IMR-90 (cell line): ENCODE data around the gene FHL2. TPM values are rescaled to one million over a fixed set of nuclear protein-coding genes. Genes with fewer than 3 reads are reported as not detected.

Source experiments
- ATAC-seq: fragments of 200-7000 bp; cut with Tn5 transposase; 2 replicates; pipeline ENCODE4 v1.9.1; 2020; ENCODE audit warnings: low read depth, mild to moderate bottlenecking, moderate library complexity
- BruUV-seq: library from RNA; stranded (reverse); fragments of 400-500 nt; replicated peaks from 2 replicates; lab custom pipeline; 2021; lab: Mats Ljungman, UMichigan
- CTCF ChIA-PET: fragments of 300-600 bp; formaldehyde crosslinking; extraction: SDS; loops from one replicate; lab custom pipeline; 2021; ENCODE audit warnings: antibody characterized with exemption; lab: Yijun Ruan, JAX
- POLR2A ChIA-PET: fragments of 300-600 bp; sonication (Branson Sonifier 250); formaldehyde crosslinking; loops from one replicate; lab custom pipeline; 2022; ENCODE audit warnings: antibody characterized with exemption; ENCODE audit not compliant: unreplicated experiment; lab: Charles Lee
- DNase-seq: peaks from one replicate; pipeline ENCODE4 v3.0.0; 2013
- H2AFZ ChIP-seq: replicated peaks from 2 replicates; pipeline ENCODE3; 2013; ENCODE audit warnings: low read length, mild to moderate bottlenecking; ENCODE audit not compliant: poor library complexity
- H2AK5ac ChIP-seq: 2 replicates; pipeline ENCODE4 v1.6.1; 2013; ENCODE audit warnings: low read depth, low read length, inconsistent platforms
- H2AK9ac ChIP-seq: replicated peaks from 2 replicates; pipeline ENCODE3; 2013; ENCODE audit warnings: mild to moderate bottlenecking, low read depth, low read length, moderate library complexity; ENCODE audit not compliant: poor library complexity
- H2BK120ac ChIP-seq: 2 replicates; pipeline ENCODE4 v1.6.1; 2013; ENCODE audit warnings: low read depth, low read length, inconsistent platforms
- H2BK15ac ChIP-seq: 3 replicates; pipeline ENCODE4 v1.6.1; 2013; ENCODE audit warnings: low read depth, low read length, inconsistent platforms
- H2BK20ac ChIP-seq: 2 replicates; pipeline ENCODE4 v1.6.1; 2013; ENCODE audit warnings: low read depth, mild to moderate bottlenecking, inconsistent platforms, low read length, moderate library complexity
- H2BK5ac ChIP-seq: 2 replicates; pipeline ENCODE4 v1.6.1; 2013; ENCODE audit warnings: mild to moderate bottlenecking, low read depth, low read length, inconsistent platforms; ENCODE audit not compliant: poor library complexity, severe bottlenecking
- H3K14ac ChIP-seq: replicated peaks from 2 replicates; pipeline ENCODE4 v1.6.1; 2013; ENCODE audit warnings: low read depth, low read length, inconsistent platforms
- H3K18ac ChIP-seq: 2 replicates; pipeline ENCODE4 v1.6.1; 2013; ENCODE audit warnings: low read depth, low read length, control low read depth
- H3K23ac ChIP-seq: 2 replicates; pipeline ENCODE4 v1.6.1; 2013; ENCODE audit warnings: low read depth, low read length, inconsistent platforms
- H3K27ac ChIP-seq: 2 replicates; pipeline ENCODE4 v1.5.1; 2013; ENCODE audit warnings: mild to moderate bottlenecking, control low read depth, low read length; ENCODE audit not compliant: insufficient read depth
- H3K27me3 ChIP-seq: 2 replicates; pipeline ENCODE4 v1.6.1; 2013; ENCODE audit warnings: low read length; ENCODE audit not compliant: control insufficient read depth, insufficient read depth
- H3K36me3 ChIP-seq: 2 replicates; pipeline ENCODE4 v1.6.1; 2013; ENCODE audit warnings: low read length, mixed read lengths; ENCODE audit not compliant: control insufficient read depth, insufficient read depth
- H3K4ac ChIP-seq: 2 replicates; pipeline ENCODE4 v1.6.1; 2013; ENCODE audit warnings: low read depth, low read length, inconsistent platforms
- H3K4me1 ChIP-seq: 2 replicates; pipeline ENCODE4 v1.6.1; 2013; ENCODE audit warnings: low read length, mixed read lengths; ENCODE audit not compliant: control insufficient read depth, insufficient read depth
- H3K4me2 ChIP-seq: 2 replicates; pipeline ENCODE4 v1.6.1; 2013; ENCODE audit warnings: low read depth, mild to moderate bottlenecking, control low read depth, low read length, moderate library complexity
- H3K4me3 ChIP-seq: 2 replicates; pipeline ENCODE4 v1.5.1; 2013; ENCODE audit warnings: low read depth, mild to moderate bottlenecking, control low read depth, low read length, moderate library complexity; ENCODE audit not compliant: insufficient read depth
- H3K56ac ChIP-seq: 2 replicates; pipeline ENCODE4 v1.6.1; 2013; ENCODE audit warnings: low read length, inconsistent platforms; ENCODE audit not compliant: insufficient read depth; ENCODE audit errors: extremely low read depth
- H3K79me1 ChIP-seq, 2 experiments: 2 replicates each; pipeline ENCODE4 v1.6.1; 2013; ENCODE audit warnings: low read length in 2 of 2, inconsistent platforms in 1 of 2, low read depth in 1 of 2
- H3K9ac ChIP-seq: 2 replicates; pipeline ENCODE4 v1.6.1; 2013; ENCODE audit warnings: low read depth, low read length, control low read depth
- H3K9me1 ChIP-seq: 2 replicates; pipeline ENCODE4 v1.6.1; 2013; ENCODE audit warnings: low read length, inconsistent platforms; ENCODE audit not compliant: insufficient read depth
- H3K9me3 ChIP-seq: 2 replicates; pipeline ENCODE4 v1.6.1; 2013; ENCODE audit warnings: low read length; ENCODE audit not compliant: control insufficient read depth, insufficient read depth
- H4K20me1 ChIP-seq: 2 replicates; pipeline ENCODE4 v1.6.1; 2013; ENCODE audit warnings: low read length, inconsistent platforms; ENCODE audit not compliant: insufficient read depth
- H4K5ac ChIP-seq: 2 replicates; pipeline ENCODE4 v1.6.1; 2013; ENCODE audit warnings: mild to moderate bottlenecking, low read depth, low read length, control low read depth
- H4K8ac ChIP-seq, 2 experiments: 2 replicates each; pipeline ENCODE4 v1.6.1; 2013; ENCODE audit warnings: low read depth in 2 of 2, low read length in 2 of 2, control low read depth in 1 of 2, inconsistent platforms in 1 of 2
- H4K91ac ChIP-seq: 2 replicates; pipeline ENCODE4 v1.6.1; 2013; ENCODE audit warnings: low read depth, low read length, inconsistent platforms; ENCODE audit not compliant: insufficient read depth
- CEBPB ChIP-seq: IDR thresholded peaks from 2 replicates; pipeline ENCODE4 v1.6.1; 2012; ENCODE audit warnings: low read depth, low read length, improper control_type of control experiment
- CHD1 ChIP-seq: IDR thresholded peaks from 2 replicates; pipeline ENCODE4 v1.6.1; 2012; ENCODE audit warnings: low read depth, low read length, improper control_type of control experiment
- MAFK ChIP-seq: IDR thresholded peaks from 2 replicates; pipeline ENCODE4 v1.6.1; 2012; ENCODE audit warnings: low read depth, low read length, improper control_type of control experiment
- MAZ ChIP-seq: IDR thresholded peaks from 2 replicates; pipeline ENCODE4 v1.6.1; 2012; ENCODE audit warnings: low read depth, mild to moderate bottlenecking, low read length, improper control_type of control experiment, moderate library complexity, borderline replicate concordance
- MXI1 ChIP-seq: IDR thresholded peaks from 2 replicates; pipeline ENCODE4 v1.6.1; 2012; ENCODE audit warnings: low read depth, mild to moderate bottlenecking, low read length, moderate library complexity, borderline replicate concordance
- NFE2L2 ChIP-seq: fragments of 150-350 bp; IDR thresholded peaks from 2 replicates; pipeline ENCODE4 v1.6.1; 2016; ENCODE audit warnings: low read depth, mild to moderate bottlenecking, low read length
- RAD21 ChIP-seq: IDR thresholded peaks from 2 replicates; pipeline ENCODE4 v1.6.1; 2012; ENCODE audit warnings: low read length, improper control_type of control experiment
- RCOR1 ChIP-seq: IDR thresholded peaks from 2 replicates; pipeline ENCODE4 v1.6.1; 2012; ENCODE audit warnings: mild to moderate bottlenecking, low read length, improper control_type of control experiment; ENCODE audit not compliant: insufficient replicate concordance
- RFX5 ChIP-seq: IDR thresholded peaks from 2 replicates; pipeline ENCODE4 v1.8.0; 2012; ENCODE audit warnings: low read depth, mild to moderate bottlenecking, low read length, moderate library complexity
- WGBS, 2 experiments: methylation state at CpG; one replicate each; pipeline versions ENCODE4 v1.1.5 to v1.1.7; 2013; ENCODE audit warnings: missing lambda C conversion rate in 2 of 2; ENCODE audit not compliant: insufficient read length in 1 of 2; ENCODE audit errors: extremely low coverage in 2 of 2; 5-methylcytosine and 5-hydroxymethylcytosine counted together
- dilution Hi-C: fragments of 300-500 bp; cut with HindIII; formaldehyde crosslinking; loops from one replicate; pipeline ENCODE4 v1.14.3; 2018; ENCODE audit warnings: low sequenced_read_pairs; ENCODE audit not compliant: unreplicated experiment
- in situ Hi-C: fragments of 300-500 bp; cut with MboI; formaldehyde crosslinking; loops from 3 replicates; pipeline ENCODE4 v1.14.3; 2019; ENCODE audit warnings: low sequenced_read_pairs, inconsistent platforms, mixed read lengths
- intact Hi-C: fragments of 100-400 bp; cut with micrococcal nuclease; formaldehyde crosslinking; loops from 2 replicates; pipeline ENCODE4 v1.10.0; 2022
- polyA plus RNA-seq, 3 experiments: library from polyadenylated mRNA; depleted of rRNA; stranded (reverse); fragments of >200 nt; gene quantifications; 2 replicates each; pipeline ENCODE4 v1.2.3, GENCODE V29; 2012; ENCODE audit warnings: low replicate concordance in 1 of 3
- total RNA-seq: library from RNA; depleted of rRNA; stranded (reverse); fragments of >200 nt; gene quantifications from 2 replicates; pipeline ENCODE4 v1.2.3, GENCODE V29; 2012
- TF ChIP-seq, protein P1 (sequence below): fragments of 150-350 bp; IDR thresholded peaks from 2 replicates; pipeline ENCODE4 v1.6.1; 2016; ENCODE audit warnings: low read depth, mild to moderate bottlenecking, low read length, moderate library complexity, borderline replicate concordance

Gene FHL2
- total and polyA plus RNA-seq, 2 of the 4 experiments (the other 2 are of a cell fraction), result 464 to 550 TPM

DNA sequence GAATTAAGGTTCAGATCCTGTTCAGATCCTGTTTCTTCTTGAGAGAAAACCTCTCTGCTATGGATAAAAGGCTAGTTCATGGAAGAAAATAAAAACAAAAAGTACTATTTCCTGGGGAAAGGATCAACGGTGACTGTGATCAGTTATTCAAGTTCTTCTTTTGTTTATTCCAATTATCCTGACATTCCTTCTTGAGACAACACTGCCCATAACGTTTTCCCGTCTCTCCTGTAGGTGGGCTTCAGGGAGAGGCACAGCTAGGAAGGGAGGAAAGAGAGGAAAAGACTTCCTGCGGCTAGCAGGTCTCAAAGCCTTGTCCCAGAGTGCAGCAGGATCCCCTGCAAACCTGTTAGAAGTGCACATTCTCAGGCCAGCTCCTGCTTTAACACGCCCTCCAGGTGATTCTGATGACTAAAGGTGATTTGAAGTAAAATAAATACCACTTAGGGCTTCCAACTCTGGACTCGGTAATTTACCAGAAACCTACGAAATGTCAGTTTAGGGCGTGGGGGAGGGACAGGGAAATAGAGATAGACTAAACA lies 4.5 kb upstream of the FHL2 start:
- Histone ChIP-seq H3K4me2 (peak overlapping the region; percentile 11; the same call in 1 of the 2 replicates), H3K9ac (peak overlapping the region; percentile 43), H3K23ac (peak overlapping the region; percentile 93), H2BK120ac (peak overlapping the region; percentile 96), H3K56ac (peak overlapping the region; percentile 47), H3K36me3 (no peaks in the 10 kb centered on the region), H3K9me1 (peaks cover 9% of the 10 kb centered on the region; the same call in 1 of the 2 replicates), H3K14ac (peak overlapping the region; percentile 53), H2BK15ac (peak overlapping the region; percentile 89), H3K18ac (peak overlapping the region; percentile 86), H3K9me3 (no peaks in the 10 kb centered on the region), H3K4me1 (peaks cover 22% of the 10 kb centered on the region), H2BK5ac (peak overlapping the region; percentile 98), H2AFZ (peak overlapping the region; percentile 33), H4K91ac (peak overlapping the region; percentile 87), H4K8ac (peak overlapping the region; percentile 72 to 87), H2AK9ac (no peak overlapping the region), H3K27ac (peak overlapping the region; percentile 75), H3K79me1 (peaks cover 12 to 17% of the 10 kb centered on the region in 2 experiments), H3K4ac (peak overlapping the region; percentile 99), H4K20me1 (no peaks in the 10 kb centered on the region), H4K5ac (peak overlapping the region; percentile 86), H2BK20ac (peak overlapping the region; percentile 98), H3K4me3 (no peak overlapping the region), H2AK5ac (peak overlapping the region; percentile 94), H3K27me3 (no peaks in the 10 kb centered on the region)
- intact Hi-C loops, result no loop called here
- dilution Hi-C loops, result no loop called here
- TF ChIP-seq MXI1 (no peak), RAD21 (no peak), NFE2L2 (no peak), CHD1 (no peak), MAZ (no peak), CEBPB (no peak), RCOR1 (no peak), RFX5 (no peak), MAFK (no peak)
- TF ChIP-seq, protein P1, sequence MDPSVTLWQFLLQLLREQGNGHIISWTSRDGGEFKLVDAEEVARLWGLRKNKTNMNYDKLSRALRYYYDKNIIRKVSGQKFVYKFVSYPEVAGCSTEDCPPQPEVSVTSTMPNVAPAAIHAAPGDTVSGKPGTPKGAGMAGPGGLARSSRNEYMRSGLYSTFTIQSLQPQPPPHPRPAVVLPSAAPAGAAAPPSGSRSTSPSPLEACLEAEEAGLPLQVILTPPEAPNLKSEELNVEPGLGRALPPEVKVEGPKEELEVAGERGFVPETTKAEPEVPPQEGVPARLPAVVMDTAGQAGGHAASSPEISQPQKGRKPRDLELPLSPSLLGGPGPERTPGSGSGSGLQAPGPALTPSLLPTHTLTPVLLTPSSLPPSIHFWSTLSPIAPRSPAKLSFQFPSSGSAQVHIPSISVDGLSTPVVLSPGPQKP, result no peak
- in situ Hi-C loops, result no loop called here
- no TSS peak for BruUV-seq
- ATAC-seq (no peak), DNase-seq (no peak)
- ChIA-PET POLR2A (interaction anchor here (0.5 kb wide), 1 partner anchor 118 kb away, joined by 4 read pairs; no protein-coding TSS in a partner anchor), CTCF (interaction anchor here (0.5 to 1.3 kb wide), 4 partner anchors 10 to 555 kb away, joined by 4 to 7 read pairs (median 4); no protein-coding TSS in a partner anchor)
- 100% methylated on average over 1 of the region's 8 CpGs; no CpG with 5 or more reads in 1 of the 2 experiments for WGBS, 2 experiments
